NCI-H748 treated with DMSO at 0.1 percent for 48 hours (cell line): ENCODE measurements around the gene BRD4.

ENCODE experiments used
- DNase-seq: peaks from one replicate; lab custom pipeline; 2025; lab: John Stamatoyannopoulos, UW

Gene BRD4

DNA sequence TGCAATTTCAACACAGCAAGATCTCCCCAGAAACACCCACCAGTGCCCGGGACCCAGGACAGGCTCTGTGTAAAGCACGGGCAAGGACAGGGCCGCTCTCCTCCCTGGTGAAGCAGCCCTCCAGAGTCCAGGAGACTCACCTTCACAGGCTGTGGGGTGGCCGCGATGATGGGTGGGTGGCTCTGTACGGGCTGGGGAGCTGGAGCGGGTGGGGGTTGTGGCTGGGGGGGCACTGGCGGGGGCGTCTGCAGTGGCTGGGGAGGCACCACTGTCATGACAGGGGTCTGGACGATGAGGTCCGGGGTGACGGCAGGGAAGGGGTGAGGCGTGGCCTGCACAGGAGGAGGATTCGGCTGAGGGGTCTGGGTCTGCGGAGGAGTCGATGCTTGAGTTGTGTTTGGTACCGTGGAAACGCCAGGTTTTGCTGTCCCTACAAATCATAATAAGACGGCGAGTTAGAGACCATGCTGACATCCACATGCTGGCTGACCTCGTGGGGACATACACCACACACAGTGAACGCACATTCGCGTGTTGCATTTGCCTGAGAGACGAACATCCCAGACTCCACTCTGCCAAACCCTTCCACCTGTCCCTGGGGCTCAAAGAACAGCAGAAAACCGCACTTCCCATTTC, 67.0 kb downstream of the BRD4 start:
- no peak for DNase-seq

DNA sequence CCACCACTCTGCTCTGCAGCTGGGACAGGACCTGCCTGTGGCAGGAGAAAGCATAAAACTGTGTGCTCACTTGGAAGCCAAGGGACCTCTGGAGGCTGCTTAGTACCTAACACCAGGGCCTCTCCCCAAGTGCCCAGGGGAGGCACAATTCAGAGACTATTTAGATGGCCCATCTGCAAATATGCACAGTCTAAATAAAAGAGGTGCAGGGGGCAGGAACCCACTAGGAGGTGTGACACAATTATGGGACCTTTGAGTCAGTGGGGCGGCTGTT, 67.5 kb downstream of the BRD4 start:
- DNase-seq = no peak

DNA sequence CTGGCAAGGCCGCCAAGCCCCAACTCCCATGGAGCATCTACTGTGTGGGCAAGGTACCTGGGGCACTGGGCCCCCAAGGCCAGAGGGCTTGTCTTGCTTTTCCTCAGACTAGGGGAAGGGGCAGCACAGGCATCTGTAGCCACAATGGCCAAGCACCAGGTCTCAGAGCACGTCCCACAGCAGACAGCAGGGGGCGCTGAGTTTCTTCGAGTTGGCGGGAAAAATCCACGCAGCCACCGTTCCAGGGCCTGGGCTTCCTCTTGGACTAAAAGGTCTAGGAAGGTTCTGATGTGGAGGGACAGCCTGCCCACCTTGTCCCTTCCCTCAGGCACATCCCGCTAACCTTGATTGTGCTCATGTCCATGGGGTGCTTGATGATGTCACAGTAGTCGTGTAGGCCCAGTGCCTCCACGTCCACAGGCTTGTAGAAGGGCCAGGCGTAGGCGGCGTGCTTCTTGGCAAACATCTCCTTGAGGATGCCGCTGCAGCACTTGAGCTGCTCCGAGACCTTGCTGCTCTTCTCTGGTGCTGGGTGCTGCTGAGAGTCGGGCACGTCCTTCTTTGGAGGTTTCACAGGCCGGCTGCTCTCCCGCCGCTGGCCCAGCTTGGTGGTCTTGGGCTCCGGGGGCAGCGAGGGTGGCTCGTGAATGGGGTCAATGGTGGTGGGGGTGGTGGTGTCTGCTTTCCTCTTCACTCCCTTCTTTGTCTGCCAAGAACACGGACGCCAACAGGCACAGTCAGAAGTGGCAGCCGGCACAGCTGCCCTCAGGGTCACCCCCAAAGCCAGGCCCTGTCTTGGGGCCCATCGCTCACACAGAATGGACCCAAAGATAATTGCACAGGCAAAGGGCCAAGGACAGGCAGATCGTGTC, 68.0 kb downstream of the BRD4 start:
- no peak for DNase-seq

DNA sequence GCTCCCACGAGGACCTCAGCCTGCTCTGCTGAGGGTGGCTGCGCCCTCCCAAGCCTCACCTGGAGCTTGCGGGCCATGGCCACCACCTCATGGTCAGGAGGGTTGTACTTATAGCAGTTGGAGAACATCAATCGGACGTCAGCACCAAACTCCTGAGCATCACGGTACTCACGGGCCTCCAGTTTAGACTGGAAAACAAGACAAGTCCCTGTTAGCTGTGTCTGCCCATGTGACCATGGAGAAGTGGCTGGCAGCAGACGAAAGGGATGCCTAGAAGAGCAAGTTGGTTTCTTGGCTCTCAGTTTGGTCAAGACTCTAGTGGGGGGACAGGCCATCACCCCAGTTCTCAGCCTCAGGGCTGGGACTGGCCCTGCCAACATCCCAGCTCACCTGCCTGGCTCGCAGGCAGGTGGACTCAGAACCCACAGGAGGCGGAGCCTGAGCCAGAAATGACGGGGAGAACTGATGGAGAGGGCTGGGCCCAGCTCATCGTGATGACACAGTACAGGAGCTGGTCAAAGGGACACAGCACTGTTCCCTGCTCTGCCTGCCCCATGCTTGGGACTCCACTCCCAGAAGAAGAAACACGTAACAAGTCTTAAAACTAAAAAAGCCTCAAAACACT, 68.9 kb downstream of the BRD4 start:
- no peak for DNase-seq

DNA sequence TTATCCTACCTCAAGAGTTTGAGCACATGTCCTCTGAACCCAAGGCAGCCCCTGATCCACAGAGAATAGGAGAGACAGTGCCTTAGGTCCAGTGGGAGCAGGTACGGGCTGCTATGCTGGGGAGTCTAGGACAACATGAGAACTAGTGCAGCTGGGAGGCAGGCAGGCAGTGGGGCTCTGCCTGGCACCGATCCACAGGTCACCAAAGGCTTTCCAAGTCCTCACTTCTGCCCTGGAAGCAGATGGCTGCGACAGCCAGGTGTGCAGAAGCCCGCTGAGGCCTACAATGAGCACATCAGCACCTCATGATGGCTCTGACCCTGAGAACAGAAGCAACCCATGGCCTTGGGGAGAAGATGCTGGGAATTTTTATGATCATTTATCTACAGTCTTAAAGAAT, 70.3 kb downstream of the BRD4 start:
- DNase-seq = no peak

DNA sequence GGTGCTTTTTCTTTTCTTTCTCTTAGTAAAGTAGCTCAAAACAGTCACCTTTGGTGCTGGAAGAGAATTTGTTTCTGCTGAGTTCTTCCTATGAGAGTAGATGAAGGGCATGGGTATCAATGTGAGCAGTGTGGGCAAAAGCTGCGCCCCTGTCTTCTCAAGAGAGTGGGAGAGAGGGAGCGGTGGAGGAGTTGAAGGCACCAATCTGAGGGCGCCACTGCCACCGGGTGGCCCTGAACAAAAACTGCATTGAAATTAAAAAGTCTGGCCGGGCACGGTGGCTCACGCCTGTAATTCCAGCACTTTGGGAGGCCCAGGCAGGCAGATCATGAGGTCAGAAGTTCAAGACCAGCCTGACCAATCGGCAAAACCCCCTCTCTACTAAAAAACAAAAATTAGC, 71.4 kb downstream of the BRD4 start:
- no peak for DNase-seq

DNA sequence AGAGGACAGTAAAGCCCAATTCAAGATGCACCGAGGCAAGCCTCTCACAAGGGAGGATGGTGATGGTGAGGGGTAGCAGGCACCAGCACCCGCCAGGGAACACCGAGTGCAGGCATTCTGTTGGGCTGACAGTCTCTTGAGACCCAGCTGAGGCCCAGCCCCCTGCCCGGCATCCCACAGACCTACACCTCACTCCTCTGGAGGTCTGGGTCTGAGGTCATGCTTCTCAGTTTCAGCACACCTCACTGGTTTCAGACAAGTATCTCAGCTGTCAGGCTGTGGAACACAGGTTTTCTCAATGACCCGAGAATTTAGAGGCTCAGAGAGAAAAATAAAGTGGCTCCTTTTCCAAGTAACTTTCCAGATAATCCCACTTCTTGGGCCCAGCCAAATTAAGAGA, 72.4 kb downstream of the BRD4 start:
- no peak for DNase-seq

DNA sequence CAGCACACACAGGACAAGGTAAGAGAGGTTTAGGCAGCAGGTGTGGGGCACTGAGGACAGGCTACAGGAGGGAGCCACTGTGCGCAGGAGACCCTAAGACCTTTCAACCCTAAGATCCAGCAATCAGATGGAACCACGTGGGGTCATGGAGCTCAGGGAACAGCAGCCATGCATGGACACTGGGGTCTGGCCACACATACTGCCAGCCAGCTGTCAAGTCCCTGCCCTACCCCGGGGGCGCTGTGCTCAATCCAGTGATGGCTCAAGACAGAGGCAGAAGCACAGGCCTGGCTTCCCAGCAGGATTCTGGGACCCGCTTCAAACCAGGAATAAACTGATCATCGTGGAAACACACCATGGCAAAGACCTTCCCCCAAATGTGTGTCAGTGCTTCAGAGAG, 74.6 kb downstream of the BRD4 start:
- DNase-seq = no peak

DNA sequence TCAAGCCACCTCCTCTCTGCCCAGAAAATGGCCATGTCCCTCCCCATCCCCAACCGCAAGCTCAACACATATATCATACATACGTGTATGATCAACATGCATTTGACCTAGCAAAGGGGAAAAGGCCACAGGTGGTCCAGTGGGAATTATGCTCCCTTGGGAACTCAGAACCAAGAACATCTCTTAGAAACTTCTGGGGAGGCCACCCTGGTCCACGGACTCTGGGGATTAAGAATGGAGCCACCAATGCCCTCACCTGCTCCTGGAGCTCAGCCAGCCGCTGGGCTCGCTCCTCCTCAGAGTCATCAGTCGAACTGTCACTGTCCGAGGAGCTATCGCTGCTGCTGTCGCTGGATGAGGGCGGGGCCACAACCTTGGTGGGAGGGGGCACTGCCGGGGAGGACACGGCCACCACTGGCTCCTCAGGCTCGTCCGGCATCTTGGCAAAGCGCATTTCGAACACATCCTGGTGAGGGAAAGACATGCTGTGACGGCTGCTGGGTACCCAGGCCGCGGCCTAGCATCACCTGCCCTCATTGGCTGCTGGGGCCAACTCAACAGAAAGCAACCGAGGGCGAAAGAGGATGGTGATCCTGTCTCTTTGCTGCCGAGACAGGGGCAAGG, 75.5 kb downstream of the BRD4 start:
- DNase-seq = no peak

DNA sequence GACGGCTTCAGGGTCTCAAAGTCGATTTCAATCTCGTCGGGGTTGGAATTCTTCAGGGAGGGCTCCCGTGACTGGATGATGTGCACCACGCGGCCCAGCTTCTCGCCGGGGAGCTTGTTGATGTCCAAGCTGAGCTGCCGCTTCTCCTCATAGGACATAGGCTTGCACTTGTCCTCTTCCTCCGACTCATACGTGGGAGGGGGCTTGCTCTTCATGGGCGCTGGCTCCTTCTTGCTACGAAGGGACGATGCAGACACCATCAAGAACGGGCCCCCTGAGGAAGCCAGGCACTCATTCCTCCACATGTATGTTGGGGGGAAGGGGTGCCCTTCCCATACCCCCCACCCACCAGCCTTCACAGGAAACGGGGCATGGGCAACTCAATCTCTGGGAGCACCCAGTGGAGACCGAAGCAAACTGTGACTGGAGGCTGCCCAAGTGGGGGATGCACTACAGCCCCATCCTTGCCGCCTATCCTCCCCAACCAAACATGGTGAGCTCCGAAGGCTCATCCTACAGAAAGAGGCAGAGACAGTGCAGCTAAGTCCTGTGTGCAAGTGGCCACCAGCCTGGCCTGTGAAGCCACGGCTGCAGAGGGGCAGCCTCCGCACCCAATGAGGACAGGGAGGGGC, 76.9 kb downstream of the BRD4 start:
- no peak for DNase-seq

DNA sequence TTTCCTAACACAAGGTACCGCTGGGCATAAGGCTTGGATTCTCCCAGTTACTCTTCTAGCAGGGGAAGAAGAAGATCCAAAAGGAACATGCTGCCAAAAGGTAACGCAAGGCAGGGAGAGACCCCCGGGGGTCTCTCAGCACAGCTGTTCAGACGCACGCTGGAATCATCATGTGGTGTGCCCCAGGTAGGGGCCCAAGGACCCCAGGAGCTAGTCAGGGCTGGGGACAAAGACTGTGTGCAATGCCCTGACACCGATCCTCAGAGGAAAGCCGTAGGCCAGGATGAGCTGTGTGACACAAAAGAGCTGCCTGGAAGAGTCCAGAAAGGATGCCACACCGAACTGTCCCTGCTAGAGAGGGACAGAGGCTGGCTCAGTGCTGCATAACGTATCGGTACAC, 77.8 kb downstream of the BRD4 start:
- DNase-seq = no peak

DNA sequence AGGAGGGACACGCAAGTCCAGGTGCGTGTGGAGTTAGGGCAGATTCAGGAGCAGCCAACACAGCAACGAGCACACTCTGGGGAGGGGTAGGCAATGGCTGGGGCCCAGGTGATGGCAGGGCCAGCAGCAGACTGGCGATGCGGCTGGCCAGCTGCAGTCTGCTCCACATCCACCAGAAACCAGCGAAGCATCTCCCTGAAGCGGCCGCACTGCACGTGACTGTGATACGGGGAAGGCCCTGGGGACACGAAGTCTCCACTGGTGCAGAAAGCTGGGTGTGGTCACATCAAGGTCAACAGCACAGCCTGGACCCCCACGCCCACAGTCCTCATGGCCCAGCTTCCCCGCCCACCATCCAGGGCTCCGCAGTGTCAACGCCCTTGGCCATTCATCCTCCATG, 78.8 kb downstream of the BRD4 start:
- DNase-seq = no peak

DNA sequence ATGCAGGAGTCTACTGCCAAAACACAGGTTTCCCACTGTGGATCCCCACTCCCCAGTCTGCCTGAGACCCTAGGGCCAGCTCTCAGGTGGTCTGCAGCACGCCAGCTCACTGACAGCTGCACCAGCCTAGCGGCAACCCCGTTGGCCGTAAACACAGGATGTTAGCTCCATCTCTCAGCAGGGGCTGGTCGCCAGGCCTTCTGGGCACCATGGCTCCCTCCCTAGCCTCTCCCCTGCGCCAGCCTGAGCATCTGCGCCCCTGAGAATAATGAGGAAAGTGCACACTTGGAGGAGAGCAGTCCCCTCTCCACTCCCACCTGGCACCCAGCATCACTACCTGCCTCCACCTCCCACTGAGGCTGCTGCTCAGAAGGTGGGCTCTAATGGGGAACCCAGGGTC, 79.3 kb downstream of the BRD4 start:
- no peak for DNase-seq

DNA sequence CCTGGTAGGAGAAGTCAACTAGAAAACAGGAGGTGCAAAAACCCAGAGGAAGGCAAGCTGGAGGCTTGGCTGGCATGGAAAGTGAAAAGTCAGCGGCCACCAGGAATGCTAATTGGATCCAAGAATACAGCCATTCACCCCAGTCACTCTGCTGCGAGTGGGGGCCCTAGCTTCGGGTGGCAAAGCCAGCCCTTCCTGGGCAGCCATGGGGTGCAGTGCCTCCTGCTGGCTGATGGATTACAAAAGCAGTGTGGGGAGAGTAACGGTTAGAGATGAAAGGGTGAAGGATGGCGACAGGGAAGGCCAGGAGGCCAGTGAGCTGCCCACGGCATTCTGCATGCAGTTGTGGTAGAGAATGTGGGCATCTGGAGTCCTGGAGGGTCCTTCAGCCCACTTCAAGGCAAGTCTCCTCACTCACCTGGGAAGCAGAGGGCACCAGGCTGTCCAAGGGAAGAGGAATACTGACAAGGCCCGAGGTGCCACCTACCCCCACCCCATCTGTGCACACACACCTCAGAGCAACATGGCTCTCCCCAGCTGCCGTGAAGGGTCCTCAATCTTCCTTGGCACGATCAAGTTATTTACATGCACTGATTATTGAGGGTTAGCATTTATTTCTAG, 79.8 kb downstream of the BRD4 start:
- DNase-seq = no peak

DNA sequence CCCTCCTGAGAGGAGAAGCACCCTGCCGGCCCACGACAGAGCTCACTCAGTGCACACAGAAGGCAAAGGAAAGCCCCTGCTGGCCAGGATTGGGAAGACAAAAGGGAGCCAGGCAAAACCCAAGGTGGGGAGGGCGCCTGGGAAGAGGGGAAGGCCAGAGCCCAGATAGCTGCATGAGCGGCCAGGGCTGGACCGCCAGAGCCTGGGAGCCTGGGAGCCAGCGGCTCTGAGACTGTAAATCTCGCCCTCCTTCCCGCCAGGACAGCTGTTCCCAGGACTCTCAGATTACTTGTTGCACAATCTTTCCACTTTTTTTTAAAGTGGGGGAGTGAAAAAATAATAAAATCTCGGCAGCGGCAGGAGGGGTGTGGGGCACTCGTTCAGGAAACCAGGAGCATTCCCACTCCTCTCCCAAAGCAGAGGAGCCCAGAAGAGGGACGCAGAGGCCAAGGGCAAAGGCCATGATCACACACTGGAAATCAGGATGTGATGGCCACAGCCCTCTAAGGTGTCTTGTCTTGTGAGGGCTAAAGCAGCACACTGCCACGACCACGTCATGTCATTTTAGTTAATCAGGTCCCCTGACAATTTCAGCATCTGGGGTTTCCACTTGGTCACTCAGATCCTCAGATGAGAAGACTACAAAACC, 80.5 kb downstream of the BRD4 start:
- DNase-seq = no peak

DNA sequence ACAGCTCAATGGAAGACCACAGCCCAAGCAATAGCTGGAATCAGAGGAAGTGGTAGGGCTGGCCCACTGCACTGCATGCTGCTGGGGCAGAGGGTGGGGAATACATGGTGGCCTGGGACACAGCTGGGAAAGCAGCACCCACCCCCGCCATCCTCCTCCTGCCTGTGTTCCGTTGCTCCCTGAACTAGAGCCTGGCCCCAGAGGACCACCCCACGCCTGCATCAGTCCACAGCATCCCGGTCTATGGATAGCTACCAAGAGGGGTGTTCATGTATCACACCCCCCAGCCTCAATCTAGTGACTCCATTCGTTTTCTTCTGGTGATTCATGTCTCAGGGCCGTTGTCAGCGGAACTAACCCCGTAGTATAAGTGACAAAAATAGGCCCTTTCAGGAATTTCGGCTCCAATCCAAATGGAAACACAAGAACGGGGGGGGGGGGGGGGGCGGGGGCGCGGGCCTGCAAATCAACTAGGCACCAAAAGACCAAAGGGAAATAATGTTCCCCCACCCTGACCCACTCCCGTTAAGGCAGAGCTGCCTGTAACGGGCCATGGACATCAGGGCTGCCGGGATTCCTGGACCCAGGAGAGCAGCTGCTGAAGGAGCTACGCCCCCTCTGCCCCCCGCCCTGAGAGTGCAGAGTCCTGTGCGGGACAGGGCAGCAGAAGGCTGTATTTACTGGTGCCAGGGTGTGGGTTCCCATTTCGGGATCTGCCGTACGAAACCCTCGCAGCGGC, 81.2 kb downstream of the BRD4 start:
- DNase-seq = no peak

DNA sequence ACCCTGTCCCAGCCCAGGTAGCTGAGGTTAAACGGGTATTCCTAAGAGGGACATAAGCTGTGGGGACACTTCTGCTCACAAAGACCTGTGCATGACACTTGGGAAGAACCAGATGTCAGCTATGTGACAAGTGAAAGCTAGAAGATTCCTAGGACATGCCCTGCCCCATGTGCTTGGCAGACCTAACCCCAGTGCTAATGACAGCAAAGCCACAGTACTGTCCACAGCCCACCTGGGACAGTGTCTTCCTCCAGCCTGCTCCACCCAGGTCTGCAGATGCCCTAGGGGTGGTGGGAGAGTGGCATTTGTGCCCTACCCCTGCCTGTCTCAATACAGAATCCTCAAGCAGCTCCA, 81.7 kb downstream of the BRD4 start:
- DNase-seq = no peak

DNA sequence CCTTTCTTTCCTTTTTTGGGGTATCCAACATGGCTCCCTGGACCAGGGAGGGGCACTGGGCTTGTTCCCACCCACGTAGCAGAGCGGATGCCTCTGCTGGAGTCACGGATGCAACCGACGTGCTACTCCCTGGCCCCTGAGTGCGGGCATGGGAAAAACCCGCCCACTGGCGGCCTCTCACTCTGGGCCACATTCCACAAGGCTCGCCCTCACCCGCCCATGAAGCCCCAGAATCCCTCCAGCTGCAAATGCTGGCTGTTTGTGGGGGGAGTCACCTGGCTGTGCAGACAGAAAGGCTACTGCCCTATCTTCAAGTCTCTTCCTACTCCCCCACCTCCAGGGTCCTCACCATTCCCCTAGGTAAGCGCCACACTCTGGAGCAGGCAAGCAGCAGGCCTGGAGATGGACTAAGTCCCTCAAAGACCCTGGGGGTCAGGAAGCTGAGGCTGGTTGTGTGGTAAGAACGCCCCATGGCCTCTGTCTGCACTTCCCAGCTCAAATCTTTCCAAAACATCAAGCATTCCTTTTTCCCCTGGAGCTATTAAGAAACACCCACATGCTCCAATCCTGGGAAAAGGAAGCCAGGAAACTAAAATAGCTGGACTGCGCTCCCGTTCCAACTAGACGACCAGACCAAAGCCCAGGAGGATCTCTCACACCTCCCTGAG, 82.2 kb downstream of the BRD4 start:
- no peak for DNase-seq

DNA sequence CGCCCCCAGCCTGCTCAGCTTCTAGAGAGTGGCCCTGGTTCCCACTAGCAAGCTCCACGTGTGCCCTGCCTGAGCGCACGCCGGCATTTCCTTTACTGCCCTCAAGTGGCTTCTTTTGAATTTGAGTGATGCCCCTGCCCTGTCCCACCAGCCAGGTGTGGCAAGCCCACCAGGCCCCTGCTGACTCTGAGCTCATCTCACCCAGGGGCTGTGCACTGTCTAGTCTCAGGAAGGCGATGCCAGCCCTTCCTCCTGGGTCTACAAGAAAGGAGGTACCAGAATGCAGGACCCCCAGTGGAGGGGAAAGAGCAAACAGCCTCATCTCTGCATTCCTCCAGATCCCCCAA, 82.8 kb downstream of the BRD4 start:
- no peak for DNase-seq

DNA sequence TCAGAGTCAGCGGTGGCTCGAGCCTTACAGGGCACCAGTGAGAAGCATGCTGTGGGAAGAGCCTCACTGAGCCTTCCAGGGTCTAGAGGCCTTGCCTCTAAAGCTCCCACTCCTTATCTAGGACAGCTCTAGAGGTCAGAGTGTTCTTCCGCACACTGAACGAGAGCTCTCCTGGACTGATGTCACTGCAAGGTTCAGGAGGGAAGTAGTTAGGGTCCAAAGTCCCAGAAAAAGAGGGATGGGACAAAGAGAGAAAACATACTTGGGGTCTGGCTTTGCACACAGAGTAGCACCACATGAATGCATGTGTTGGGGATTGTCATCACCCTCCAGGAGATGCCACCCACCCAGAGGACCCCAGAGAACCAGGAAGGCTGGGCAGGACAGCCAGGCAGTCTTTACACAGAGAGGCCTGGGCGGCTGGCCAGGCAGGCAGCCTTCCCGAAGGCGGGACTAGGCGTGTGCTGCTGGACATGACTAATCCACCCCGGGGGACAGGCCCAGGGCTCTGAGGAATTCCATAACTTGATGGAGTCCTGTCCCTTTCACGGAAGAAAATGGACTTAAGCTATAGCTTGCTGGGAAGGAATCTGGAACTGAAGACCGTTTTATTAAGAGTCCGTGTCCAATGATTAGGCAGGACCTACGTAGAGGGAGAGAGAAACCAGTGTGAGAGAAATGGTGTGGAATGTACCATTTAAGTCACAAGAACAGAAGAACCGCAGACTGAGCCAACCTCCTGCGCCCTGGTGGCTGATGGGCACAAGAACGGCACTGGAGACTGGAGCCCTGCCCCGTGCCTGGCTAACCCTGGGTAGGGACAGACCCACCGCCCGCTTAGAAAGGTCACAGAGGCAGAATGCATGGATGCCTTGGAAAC, 83.5 kb downstream of the BRD4 start:
- DNase-seq = no peak
